GM13976 (cell line): Measurements from ENCODE around the gene CALM1.

ENCODE experiments used
- DNase-seq: peaks from one replicate; pipeline ENCODE4 v3.0.0; 2012; ENCODE audit warnings: low spot score
- CTCF ChIP-seq: IDR thresholded peaks from 2 replicates; pipeline ENCODE4 v1.5.1; 2012; ENCODE audit warnings: borderline replicate concordance, mild to moderate bottlenecking; ENCODE audit not compliant: insufficient read depth; ENCODE audit errors: extremely low read depth, missing control alignments, control extremely low read depth
- in situ Hi-C: fragments of 300-500 bp; cut with MboI; formaldehyde crosslinking; loops from one replicate; pipeline ENCODE4 v1.12.0; 2022; ENCODE audit warnings: low sequenced_read_pairs, mixed read lengths, inconsistent platforms; ENCODE audit not compliant: unreplicated experiment

Gene CALM1

GRCh38 chr14:90443161-90444076 lies 46.6 kb downstream of the CALM1 start:
- in situ Hi-C loops: no loop called here
- no peak for TF ChIP-seq CTCF
- DNase-seq: no peak

GRCh38 chr14:90444077-90444696 lies 47.4 kb downstream of the CALM1 start:
- no peak for DNase-seq
- TF ChIP-seq CTCF: no peak
- in situ Hi-C loops: no loop called here

- in situ Hi-C loops: no loop called here
- DNase-seq: no peak
- no peak for TF ChIP-seq CTCF
These were observed 48.2 kb downstream of the CALM1 start for GRCh38 chr14:90445011-90445410.

- no peak for TF ChIP-seq CTCF
These were observed 49.6 kb downstream of the CALM1 start for GRCh38 chr14:90446405-90446804.

GRCh38 chr14:90447720-90448497 lies 51.1 kb downstream of the CALM1 start:
- in situ Hi-C loops: no loop called here
- DNase-seq: no peak

More at GRCh38 chr14:90446405-90446804, 49.6 kb downstream of the CALM1 start:
- no peak for DNase-seq
- in situ Hi-C loops: no loop called here

More at GRCh38 chr14:90447720-90448497, 51.1 kb downstream of the CALM1 start:
- no peak for TF ChIP-seq CTCF
